Astrocyte (in vitro differentiated cells and primary cell): Measurements from ENCODE around the gene MMP8. TPM values are rescaled to one million over a fixed set of nuclear protein-coding genes. Genes with fewer than 3 reads are reported as not detected.

Experiments used
- DNase-seq: peaks from one replicate; pipeline ENCODE4 v3.0.0-alpha.2; 2010; ENCODE audit warnings: low read depth
- FAIRE-seq: peaks from 2 replicates; lab custom pipeline; 2011; peaks lifted over from hg19 to GRCh38; lab: Jason Lieb, UNC
- H2AFZ ChIP-seq: 2 replicates; pipeline ENCODE4 v1.6.0; 2012; ENCODE audit warnings: low read depth, low read length, inconsistent platforms
- H3K27ac ChIP-seq: 2 replicates; pipeline ENCODE4 v1.5.1; 2011; ENCODE audit warnings: low read depth, low read length, inconsistent platforms
- H3K27me3 ChIP-seq: 2 replicates; pipeline ENCODE4 v1.6.0; 2011; ENCODE audit warnings: low read length, inconsistent platforms; ENCODE audit not compliant: insufficient read depth
- H3K36me3 ChIP-seq: 2 replicates; pipeline ENCODE4 v1.5.1; 2011; ENCODE audit warnings: low read length, inconsistent platforms; ENCODE audit not compliant: insufficient read depth
- H3K4me1 ChIP-seq: 2 replicates; pipeline ENCODE4 v1.5.1; 2011; ENCODE audit warnings: low read length, inconsistent platforms; ENCODE audit not compliant: insufficient read depth
- H3K4me2 ChIP-seq: 2 replicates; pipeline ENCODE4 v1.6.0; 2012; ENCODE audit warnings: low read length, inconsistent platforms
- H3K4me3 ChIP-seq: 2 replicates; pipeline ENCODE4 v1.5.1; 2011; ENCODE audit warnings: low read depth, mild to moderate bottlenecking, low read length, inconsistent platforms; ENCODE audit not compliant: insufficient read depth
- H3K79me2 ChIP-seq: 2 replicates; pipeline ENCODE4 v1.6.0; 2012; ENCODE audit warnings: mild to moderate bottlenecking, low read length, inconsistent platforms; ENCODE audit not compliant: insufficient read depth
- H3K9ac ChIP-seq: 2 replicates; pipeline ENCODE4 v1.6.0; 2012; ENCODE audit warnings: mild to moderate bottlenecking, low read length, inconsistent platforms
- H3K9me3 ChIP-seq: 2 replicates; pipeline ENCODE4 v1.5.1; 2012; ENCODE audit warnings: low read depth, mild to moderate bottlenecking, low read length, inconsistent platforms; ENCODE audit not compliant: insufficient read depth
- H4K20me1 ChIP-seq: 2 replicates; pipeline ENCODE4 v1.6.0; 2012; ENCODE audit warnings: low read length, inconsistent platforms; ENCODE audit not compliant: insufficient read depth
- H3K27ac Mint-ChIP-seq: one replicate; pipeline ENCODE4 v1.8.0; 2021; ENCODE audit warnings: mild to moderate bottlenecking, mixed read lengths; ENCODE audit not compliant: unreplicated experiment
- H3K27me3 Mint-ChIP-seq: one replicate; pipeline ENCODE4 v1.8.0; 2021; ENCODE audit warnings: low read depth, mixed read lengths; ENCODE audit not compliant: unreplicated experiment
- H3K36me3 Mint-ChIP-seq: one replicate; pipeline ENCODE4 v1.8.0; 2021; ENCODE audit warnings: low read depth, mixed read lengths; ENCODE audit not compliant: unreplicated experiment
- H3K4me1 Mint-ChIP-seq: one replicate; pipeline ENCODE4 v1.8.0; 2021; ENCODE audit warnings: low read depth, mixed read lengths; ENCODE audit not compliant: unreplicated experiment
- H3K4me3 Mint-ChIP-seq: one replicate; pipeline ENCODE4 v1.8.0; 2021; ENCODE audit warnings: mild to moderate bottlenecking, moderate library complexity, mixed read lengths; ENCODE audit not compliant: unreplicated experiment
- H3K9me3 Mint-ChIP-seq: one replicate; pipeline ENCODE4 v1.8.0; 2021; ENCODE audit warnings: mild to moderate bottlenecking, mixed read lengths; ENCODE audit not compliant: unreplicated experiment
- EZH2 ChIP-seq: IDR thresholded peaks from 2 replicates; pipeline ENCODE4 v1.6.1; 2012; ENCODE audit warnings: mild to moderate bottlenecking, low read length, inconsistent platforms; ENCODE audit not compliant: insufficient read depth
- total RNA-seq: library from RNA; stranded (reverse); gene quantifications from 2 replicates; pipeline ENCODE4 v1.2.1, GENCODE V29; 2021
- TF ChIP-seq, protein P1 (sequence below): IDR thresholded peaks from 2 replicates; pipeline ENCODE4 v1.5.1; 2011; ENCODE audit warnings: low read depth, mild to moderate bottlenecking, inconsistent platforms, low read length, moderate library complexity; ENCODE audit not compliant: insufficient read depth

MMP8 gene
- total RNA-seq, 1 donor from 2014 or later, result not detected

DNA sequence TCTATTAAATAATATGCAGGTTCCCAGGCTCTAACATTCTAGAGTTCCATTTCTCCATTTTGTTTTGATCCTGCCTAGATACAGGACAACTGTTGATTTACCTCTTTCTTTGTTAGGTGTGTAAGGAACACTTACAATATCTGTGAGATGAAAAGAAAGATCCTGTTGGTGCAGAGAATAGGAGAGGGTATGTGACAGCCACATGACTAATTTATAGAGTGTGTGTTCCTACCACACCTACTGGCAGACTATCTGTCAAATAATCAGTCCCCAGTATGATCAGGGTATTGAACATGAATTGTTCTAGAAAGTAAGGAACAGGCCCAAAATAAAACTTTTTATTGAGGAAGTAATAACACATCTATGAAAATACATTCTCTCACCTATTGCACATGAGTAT is 45.4 kb upstream of the MMP8 start:
- no peak for FAIRE-seq
- no peak overlapping the region for H3K27ac ChIP-seq
- no peak for DNase-seq
- TF ChIP-seq, protein P1, sequence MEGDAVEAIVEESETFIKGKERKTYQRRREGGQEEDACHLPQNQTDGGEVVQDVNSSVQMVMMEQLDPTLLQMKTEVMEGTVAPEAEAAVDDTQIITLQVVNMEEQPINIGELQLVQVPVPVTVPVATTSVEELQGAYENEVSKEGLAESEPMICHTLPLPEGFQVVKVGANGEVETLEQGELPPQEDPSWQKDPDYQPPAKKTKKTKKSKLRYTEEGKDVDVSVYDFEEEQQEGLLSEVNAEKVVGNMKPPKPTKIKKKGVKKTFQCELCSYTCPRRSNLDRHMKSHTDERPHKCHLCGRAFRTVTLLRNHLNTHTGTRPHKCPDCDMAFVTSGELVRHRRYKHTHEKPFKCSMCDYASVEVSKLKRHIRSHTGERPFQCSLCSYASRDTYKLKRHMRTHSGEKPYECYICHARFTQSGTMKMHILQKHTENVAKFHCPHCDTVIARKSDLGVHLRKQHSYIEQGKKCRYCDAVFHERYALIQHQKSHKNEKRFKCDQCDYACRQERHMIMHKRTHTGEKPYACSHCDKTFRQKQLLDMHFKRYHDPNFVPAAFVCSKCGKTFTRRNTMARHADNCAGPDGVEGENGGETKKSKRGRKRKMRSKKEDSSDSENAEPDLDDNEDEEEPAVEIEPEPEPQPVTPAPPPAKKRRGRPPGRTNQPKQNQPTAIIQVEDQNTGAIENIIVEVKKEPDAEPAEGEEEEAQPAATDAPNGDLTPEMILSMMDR, result no peak
- TF ChIP-seq EZH2, result no peak
- Mint-ChIP-seq H3K36me3 (no peaks in the 10 kb centered on the region), H3K27me3 (no peaks in the 10 kb centered on the region), H3K9me3 (no peaks in the 10 kb centered on the region), H3K27ac (no peak overlapping the region), H3K4me3 (no peak overlapping the region), H3K4me1 (peaks cover under 1% of the 10 kb centered on the region)
- no peaks in the 10 kb centered on the region for H3K79me2 ChIP-seq
- H3K9ac ChIP-seq, result no peak overlapping the region
- peaks cover 4% of the 10 kb centered on the region for H3K4me1 ChIP-seq
- H3K36me3 ChIP-seq, result no peaks in the 10 kb centered on the region
- H4K20me1 ChIP-seq, result no peaks in the 10 kb centered on the region
- H3K4me3 ChIP-seq, result no peak overlapping the region
- H3K9me3 ChIP-seq, result no peaks in the 10 kb centered on the region
- no peak overlapping the region for H3K4me2 ChIP-seq
- no peak overlapping the region for H2AFZ ChIP-seq
- H3K27me3 ChIP-seq, result no peaks in the 10 kb centered on the region

DNA sequence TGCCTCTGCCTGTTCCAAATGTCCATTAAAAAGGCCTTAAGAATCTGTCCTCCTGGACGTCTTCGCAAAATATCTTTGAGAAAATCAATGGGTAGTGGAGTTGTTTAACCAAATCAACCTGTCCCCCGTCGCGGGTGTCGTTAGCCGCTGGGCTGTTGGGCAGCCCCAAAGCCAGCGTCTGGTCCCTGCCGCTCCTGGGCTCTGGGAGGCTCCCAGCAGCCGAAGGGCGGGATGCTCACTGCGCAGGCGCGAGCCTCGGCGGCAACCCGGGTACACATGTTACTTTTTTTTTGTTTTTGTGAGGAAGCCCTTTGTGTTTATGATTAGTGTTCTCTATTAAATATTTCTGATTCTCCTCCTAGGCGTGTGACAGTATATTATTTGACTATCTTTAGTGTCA is 43.0 kb upstream of the MMP8 start:
- Histone ChIP-seq H3K36me3 (no peaks in the 10 kb centered on the region), H3K9me3 (no peaks in the 10 kb centered on the region), H3K4me2 (no peak overlapping the region), H2AFZ (no peak overlapping the region), H4K20me1 (no peaks in the 10 kb centered on the region), H3K79me2 (no peaks in the 10 kb centered on the region), H3K9ac (no peak overlapping the region), H3K27me3 (no peaks in the 10 kb centered on the region), H3K27ac (no peak overlapping the region), H3K4me1 (peaks cover 15% of the 10 kb centered on the region), H3K4me3 (no peak overlapping the region)
- Mint-ChIP-seq H3K27ac (no peak overlapping the region), H3K4me3 (no peak overlapping the region), H3K4me1 (peaks cover 23% of the 10 kb centered on the region), H3K27me3 (no peaks in the 10 kb centered on the region), H3K36me3 (no peaks in the 10 kb centered on the region), H3K9me3 (no peaks in the 10 kb centered on the region)
- DNase-seq (no peak), FAIRE-seq (no peak)
- TF ChIP-seq, protein P1, result no peak
- TF ChIP-seq EZH2, result no peak

- H3K9me3 Mint-ChIP-seq, result no peaks in the 10 kb centered on the region
- Histone ChIP-seq H3K27me3 (no peaks in the 10 kb centered on the region), H3K4me3 (no peak overlapping the region), H3K9me3 (no peaks in the 10 kb centered on the region), H3K4me2 (peak overlapping the region; percentile 63), H2AFZ (no peak overlapping the region), H3K27ac (no peak overlapping the region), H3K4me1 (peaks cover 31% of the 10 kb centered on the region), H3K79me2 (no peaks in the 10 kb centered on the region), H3K9ac (no peak overlapping the region), H3K36me3 (no peaks in the 10 kb centered on the region), H4K20me1 (no peaks in the 10 kb centered on the region)
- DNase-seq (no peak), FAIRE-seq (peak; percentile 47)
- H3K27me3 Mint-ChIP-seq, result no peaks in the 10 kb centered on the region
- H3K4me1 Mint-ChIP-seq, result peaks cover 47% of the 10 kb centered on the region
- no peak for TF ChIP-seq EZH2
- TF ChIP-seq, protein P1, result no peak
- peak overlapping the region; percentile 57 for H3K4me3 Mint-ChIP-seq
- H3K27ac Mint-ChIP-seq, result peak overlapping the region; percentile 70
- H3K36me3 Mint-ChIP-seq, result no peaks in the 10 kb centered on the region
Measured at GRCh38 chr11:102763440-102763839, 38.7 kb upstream of the MMP8 start.
